ENCODE data around the gene CDKN1C. TPM values are rescaled to one million over a fixed set of nuclear protein-coding genes. Genes with fewer than 3 reads are reported as not detected.

The CDKN1C gene
- polyA plus RNA-seq, 1 of the 3 experiments (the other 2 are of a cell fraction), result 1.6 TPM

- Histone ChIP-seq H3K9me3 (no peaks in the 10 kb centered on the region), H3K4me1 (ENCODE audit: control insufficient read depth in 1 of 2, insufficient read depth in 2 of 2, low read depth in 1 of 2, low read length in 1 of 2) (peaks cover 17 to 25% of the 10 kb centered on the region in 2 experiments; a peak in 3 of 4 replicates), H3K27me3 (ENCODE audit: insufficient read depth) (no peaks in the 10 kb centered on the region), H3K9me2 (no peaks in the 10 kb centered on the region), H3K4me3 (ENCODE audit: low read depth in 2 of 2, low read length in 1 of 2) (no peak overlapping the region), H3K9ac (no peak overlapping the region), H3F3A (replicated peaks; ENCODE audit: insufficient read depth) (no peaks in the 10 kb centered on the region), H3K79me2 (ENCODE audit: insufficient read depth) (no peaks in the 10 kb centered on the region), H2AFZ (ENCODE audit: low read depth) (no peak overlapping the region), H3K4me2 (no peak overlapping the region), H3K36me3 (replicated peaks in 1 of 2; ENCODE audit: control insufficient read depth in 1 of 2, insufficient read depth in 2 of 2, low read length in 1 of 2) (no peaks in the 10 kb centered on the region), H4K20me1 (ENCODE audit: insufficient read depth) (no peaks in the 10 kb centered on the region), H3K27ac (ENCODE audit: low read depth in 2 of 2, low read length in 1 of 2) (no peak overlapping the region)
- DNase-seq, result peak; percentile 42
- TF ChIP-seq GABPA (IDR thresholded peaks at IDR 0.05; ENCODE audit: low read depth), result no peak
- no peak for TF ChIP-seq GATA2 (CRISPR knock-in tag; IDR thresholded peaks at IDR 0.05)
- TF ChIP-seq EZH2phosphoT487 (IDR thresholded peaks at IDR 0.05; ENCODE audit: borderline replicate concordance, low read depth), result no peak
- TF ChIP-seq TCF12 (IDR thresholded peaks at IDR 0.05), result no peak
- TF ChIP-seq NFIC (IDR thresholded peaks at IDR 0.05; ENCODE audit: borderline replicate concordance), result no peak
- no peak for TF ChIP-seq USF1 (IDR thresholded peaks at IDR 0.05; ENCODE audit: borderline replicate concordance, low read depth)
- TF ChIP-seq JUND (IDR thresholded peaks at IDR 0.05), result no peak
- TF ChIP-seq MXI1 (IDR thresholded peaks at IDR 0.05; ENCODE audit: low read depth, low read length), result no peak
- TF ChIP-seq NRF1 (IDR thresholded peaks at IDR 0.05; ENCODE audit: low read depth, low read length), result no peak
- TF ChIP-seq, protein P1, sequence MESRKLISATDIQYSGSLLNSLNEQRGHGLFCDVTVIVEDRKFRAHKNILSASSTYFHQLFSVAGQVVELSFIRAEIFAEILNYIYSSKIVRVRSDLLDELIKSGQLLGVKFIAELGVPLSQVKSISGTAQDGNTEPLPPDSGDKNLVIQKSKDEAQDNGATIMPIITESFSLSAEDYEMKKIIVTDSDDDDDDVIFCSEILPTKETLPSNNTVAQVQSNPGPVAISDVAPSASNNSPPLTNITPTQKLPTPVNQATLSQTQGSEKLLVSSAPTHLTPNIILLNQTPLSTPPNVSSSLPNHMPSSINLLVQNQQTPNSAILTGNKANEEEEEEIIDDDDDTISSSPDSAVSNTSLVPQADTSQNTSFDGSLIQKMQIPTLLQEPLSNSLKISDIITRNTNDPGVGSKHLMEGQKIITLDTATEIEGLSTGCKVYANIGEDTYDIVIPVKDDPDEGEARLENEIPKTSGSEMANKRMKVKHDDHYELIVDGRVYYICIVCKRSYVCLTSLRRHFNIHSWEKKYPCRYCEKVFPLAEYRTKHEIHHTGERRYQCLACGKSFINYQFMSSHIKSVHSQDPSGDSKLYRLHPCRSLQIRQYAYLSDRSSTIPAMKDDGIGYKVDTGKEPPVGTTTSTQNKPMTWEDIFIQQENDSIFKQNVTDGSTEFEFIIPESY (IDR thresholded peaks at IDR 0.05; ENCODE audit: borderline replicate concordance, low read depth), result no peak
- TF ChIP-seq RAD21 (IDR thresholded peaks at IDR 0.05; ENCODE audit: low read length), result no peak
- no peak for TF ChIP-seq CTCF (IDR thresholded peaks at IDR 0.05)
- ChIA-PET POLR2A (no interaction called here), CTCF (interaction anchor here (1.2 to 5.2 kb wide), 7 partner anchors 14 to 517 kb away, joined by 3 to 27 read pairs (median 5); partner anchors contain the start of gene PHLDA2)
- WGBS (ENCODE audit: low lambda C conversion rate), result 83% methylated on average over 3 of the region's 20 CpGs
Measured at GRCh38 chr11:2916114-2916891, 30.7 kb upstream of the CDKN1C start.

DNA sequence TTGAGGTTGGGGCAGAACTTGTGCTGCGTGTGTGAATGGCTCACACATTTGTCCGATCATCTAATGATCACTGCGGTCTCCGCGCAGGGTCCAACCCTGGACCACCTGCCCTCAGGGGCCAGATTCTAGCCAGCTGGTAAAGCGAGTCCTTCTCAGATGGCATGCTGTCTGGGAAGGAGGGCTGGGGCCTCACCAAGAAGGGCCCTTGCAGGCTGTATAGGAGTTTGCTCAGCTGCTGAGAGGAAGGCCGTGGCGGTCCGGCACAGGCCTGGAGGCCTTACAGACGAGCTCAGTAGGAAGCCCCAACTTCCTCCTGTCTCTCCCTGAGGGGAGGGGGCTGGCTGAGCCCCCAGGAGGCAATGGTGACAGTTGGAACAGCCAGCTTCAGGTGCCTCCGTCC is 29.9 kb upstream of the CDKN1C start:
- Histone ChIP-seq H3K4me1 (ENCODE audit: control insufficient read depth in 1 of 2, insufficient read depth in 2 of 2, low read depth in 1 of 2, low read length in 1 of 2) (peaks cover 17 to 25% of the 10 kb centered on the region in 2 experiments; a peak in 3 of 4 replicates), H3K27ac (ENCODE audit: low read depth in 2 of 2, low read length in 1 of 2) (no peak overlapping the region), H3K9me3 (no peaks in the 10 kb centered on the region), H3K9me2 (no peaks in the 10 kb centered on the region), H3K4me3 (ENCODE audit: low read depth in 2 of 2, low read length in 1 of 2) (no peak overlapping the region), H3K4me2 (no peak overlapping the region), H3K79me2 (ENCODE audit: insufficient read depth) (no peaks in the 10 kb centered on the region), H2AFZ (ENCODE audit: low read depth) (no peak overlapping the region), H3F3A (replicated peaks; ENCODE audit: insufficient read depth) (no peaks in the 10 kb centered on the region), H3K36me3 (replicated peaks in 1 of 2; ENCODE audit: control insufficient read depth in 1 of 2, insufficient read depth in 2 of 2, low read length in 1 of 2) (no peaks in the 10 kb centered on the region), H3K27me3 (ENCODE audit: insufficient read depth) (no peaks in the 10 kb centered on the region), H3K9ac (no peak overlapping the region), H4K20me1 (ENCODE audit: insufficient read depth) (no peaks in the 10 kb centered on the region)
- ChIA-PET CTCF (interaction anchor here (1.2 to 5.2 kb wide), 6 partner anchors 14 to 516 kb away, joined by 3 to 27 read pairs (median 6); partner anchors contain the start of gene PHLDA2), POLR2A (no interaction called here)
- WGBS (ENCODE audit: low lambda C conversion rate), result 85% methylated on average over 10 of the region's 11 CpGs
- DNase-seq, result no peak
- no peak for TF ChIP-seq MXI1 (IDR thresholded peaks at IDR 0.05; ENCODE audit: low read depth, low read length)
- TF ChIP-seq EP300 (IDR thresholded peaks at IDR 0.05; ENCODE audit: borderline replicate concordance in 1 of 2, low read depth in 1 of 2, low read length in 1 of 2), result no peak
- no peak for TF ChIP-seq TCF12 (IDR thresholded peaks at IDR 0.05)
- no peak for TF ChIP-seq CTCF (IDR thresholded peaks at IDR 0.05)
- TF ChIP-seq, protein P1 (IDR thresholded peaks at IDR 0.05; ENCODE audit: borderline replicate concordance, low read depth), result no peak
- no peak for TF ChIP-seq ELF1 (IDR thresholded peaks at IDR 0.05)
- TF ChIP-seq CHD2 (IDR thresholded peaks at IDR 0.05; ENCODE audit: low read length, partially characterized antibody), result no peak

Measured in SK-N-SH (cell line).